OCI-M1 (cell line): ENCODE results near the gene MARCHF2.
"Not testable (repeated sequence)": the region's sequence is repeated elsewhere in the genome, so short reads cannot be mapped to it uniquely, and the experiment has no call there.

ENCODE experiments used
- DNase-seq: peaks from one replicate; lab custom pipeline; 2025; lab: John Stamatoyannopoulos, UW

The MARCHF2 gene

GRCh38 chr19:8410718-8411117, 2.4 kb upstream of the MARCHF2 start:
- DNase-seq, result not testable (repeated sequence)

- peak; percentile 61 for DNase-seq
These were observed 507 bp downstream of the MARCHF2 start for GRCh38 chr19:8413629-8413995.

- peak; percentile 42 for DNase-seq
These were observed 3.7 kb downstream of the MARCHF2 start for GRCh38 chr19:8416796-8417195.

GRCh38 chr19:8421484-8422461, 8.7 kb downstream of the MARCHF2 start:
- no peak for DNase-seq

GRCh38 chr19:8423817-8424223, 10.7 kb downstream of the MARCHF2 start:
- peak; percentile 95 for DNase-seq

- DNase-seq, result not testable (repeated sequence)
These were observed 12.2 kb downstream of the MARCHF2 start for GRCh38 chr19:8425331-8425730.

- no peak for DNase-seq
These were observed 13.2 kb downstream of the MARCHF2 start for GRCh38 chr19:8426283-8426682.

- DNase-seq, result no peak
These were observed 15.9 kb downstream of the MARCHF2 start for GRCh38 chr19:8429044-8429443.

GRCh38 chr19:8429826-8430225, 16.7 kb downstream of the MARCHF2 start:
- no peak for DNase-seq

- no peak for DNase-seq
These were observed 17.5 kb downstream of the MARCHF2 start for GRCh38 chr19:8430650-8431049.

- no peak for DNase-seq
These were observed 25.1 kb downstream of the MARCHF2 start for GRCh38 chr19:8438236-8438635.

GRCh38 chr19:8441725-8442544, 28.8 kb downstream of the MARCHF2 start:
- DNase-seq, result no peak

GRCh38 chr19:8444140-8444676, 31.1 kb downstream of the MARCHF2 start:
- not testable (repeated sequence) for DNase-seq

- peak; percentile 100 for DNase-seq
These were observed 31.8 kb downstream of the MARCHF2 start, which contains the start of gene HNRNPM for GRCh38 chr19:8444677-8445487. TSS of gene HNRNPM (plus strand) at chr19:8444975. CDS start at chr19:8444999, 24 bp downstream.

GRCh38 chr19:8445488-8446001, 32.4 kb downstream of the MARCHF2 start:
- DNase-seq, result peak; percentile 79

GRCh38 chr19:8446061-8446709, 33.1 kb downstream of the MARCHF2 start:
- peak; percentile 65 for DNase-seq

- no peak for DNase-seq
These were observed 36.7 kb downstream of the MARCHF2 start for GRCh38 chr19:8449830-8450229.

- DNase-seq, result no peak
These were observed 38.3 kb downstream of the MARCHF2 start for GRCh38 chr19:8451377-8451776.

GRCh38 chr19:8451885-8452284, 38.8 kb downstream of the MARCHF2 start:
- DNase-seq, result peak; percentile 43

GRCh38 chr19:8452446-8453123, 39.5 kb downstream of the MARCHF2 start:
- DNase-seq, result no peak
